NCI-H1694 treated with DMSO at 0.1 percent for 48 hours (cell line): ENCODE results near the gene PLCB1.

Experiments used
- DNase-seq: peaks from one replicate; lab custom pipeline; 2025; lab: John Stamatoyannopoulos, UW

The PLCB1 gene

DNA sequence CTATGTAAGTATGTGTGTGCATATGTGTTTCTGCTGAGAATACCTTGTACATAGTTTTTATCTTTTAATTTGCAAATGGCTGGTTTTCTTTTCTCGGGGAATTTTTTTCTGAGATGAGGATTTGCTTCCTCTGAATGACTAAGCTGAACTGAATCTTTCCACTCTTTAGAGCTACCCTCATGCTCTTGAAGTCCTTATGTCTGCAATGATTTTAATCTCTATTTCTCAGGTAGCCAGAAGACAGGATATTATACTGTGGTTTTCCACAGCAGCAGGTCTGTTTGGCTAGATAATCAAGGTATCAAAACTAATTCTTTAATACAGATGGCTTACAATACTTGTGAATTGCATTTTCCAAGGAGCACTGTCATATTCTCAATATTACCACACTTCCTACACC lies 114.7 kb downstream of the PLCB1 start:
- DNase-seq: no peak

DNA sequence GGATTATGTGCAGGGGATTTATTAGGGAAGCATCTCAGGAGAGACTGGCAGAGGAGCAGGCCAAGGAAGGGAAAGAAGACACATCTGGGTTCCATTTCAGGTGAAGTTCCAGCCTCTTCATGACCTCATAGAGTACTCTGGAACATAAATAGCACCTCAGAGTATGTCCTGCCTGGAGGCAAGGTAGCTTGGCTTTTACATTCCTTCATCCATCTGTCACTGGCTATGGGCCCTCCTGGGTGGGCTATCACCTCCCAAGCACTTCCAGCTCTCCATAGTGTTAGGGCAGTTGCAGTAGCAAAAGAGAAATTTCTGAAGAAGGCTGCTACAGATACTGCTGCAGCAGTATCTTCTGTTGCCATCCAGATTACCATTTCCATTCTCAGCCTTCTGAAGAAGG lies 116.0 kb downstream of the PLCB1 start:
- no peak for DNase-seq

DNA sequence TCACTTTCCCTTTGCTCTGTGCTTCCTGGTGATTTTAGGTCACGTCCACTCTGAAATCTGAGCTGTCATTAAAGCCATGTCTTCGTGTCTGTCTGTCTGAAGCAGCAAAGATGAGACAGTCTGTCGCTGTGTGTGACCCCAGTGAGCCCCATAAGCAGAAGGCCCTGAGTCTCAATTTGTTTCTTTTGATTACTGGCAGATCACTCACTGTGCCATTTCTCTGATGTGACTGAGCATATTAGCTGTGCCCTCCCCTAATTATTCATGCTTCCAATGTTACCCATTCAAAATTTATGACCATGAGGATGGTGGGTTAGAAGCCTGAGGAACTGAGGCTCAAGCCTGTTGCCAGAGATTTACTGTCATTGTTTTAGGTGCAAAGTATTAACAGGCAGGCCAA lies 117.6 kb downstream of the PLCB1 start:
- no peak for DNase-seq

DNA sequence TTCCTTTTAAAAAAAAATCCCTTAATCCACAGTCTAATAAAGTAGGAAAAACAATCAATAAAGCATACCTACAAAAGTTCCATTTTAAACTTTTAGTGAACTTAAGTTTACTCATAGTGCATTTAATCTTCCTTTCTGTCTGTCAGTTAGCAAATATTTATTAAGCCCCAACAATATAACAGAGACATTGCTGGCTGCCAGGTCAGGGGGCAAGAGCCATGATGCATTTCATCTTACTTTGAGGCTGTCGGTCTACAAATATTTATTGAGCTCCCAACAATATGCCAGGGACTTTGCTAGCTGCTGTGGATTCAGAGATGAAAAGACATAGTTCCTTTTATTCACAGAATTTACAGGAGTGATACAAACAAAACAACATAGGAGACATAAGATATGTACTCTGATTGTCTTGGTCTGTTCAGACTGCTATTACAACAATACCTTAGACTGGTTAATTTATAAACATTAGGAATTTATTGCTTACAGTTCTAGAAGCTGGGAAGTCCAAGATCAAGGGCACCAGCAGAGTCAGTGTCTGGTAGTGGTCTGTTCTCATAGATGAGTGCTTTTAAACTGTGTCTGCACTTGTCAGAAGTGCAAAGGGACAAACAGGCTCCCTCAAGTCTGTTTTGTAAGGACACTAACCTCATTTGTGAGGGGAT lies 118.6 kb downstream of the PLCB1 start:
- no peak for DNase-seq

DNA sequence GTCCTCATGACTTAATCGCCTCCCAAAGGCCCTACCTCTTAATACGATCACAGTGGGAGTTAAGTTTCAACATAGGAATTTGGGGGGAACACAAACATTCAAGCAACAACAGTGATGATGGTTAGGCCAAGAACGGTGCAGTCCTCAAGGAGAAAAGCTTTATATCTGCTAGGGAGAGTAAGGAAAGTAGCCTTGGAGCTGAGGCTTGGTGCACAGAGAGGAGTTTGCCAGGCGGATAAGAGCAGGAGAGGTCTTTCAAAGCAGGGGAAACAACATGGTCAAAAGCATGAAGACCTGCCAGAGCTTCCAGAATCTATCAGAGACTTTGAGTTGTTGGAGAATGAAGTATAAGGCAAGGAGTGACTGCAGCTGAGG lies 119.1 kb downstream of the PLCB1 start:
- DNase-seq: no peak

DNA sequence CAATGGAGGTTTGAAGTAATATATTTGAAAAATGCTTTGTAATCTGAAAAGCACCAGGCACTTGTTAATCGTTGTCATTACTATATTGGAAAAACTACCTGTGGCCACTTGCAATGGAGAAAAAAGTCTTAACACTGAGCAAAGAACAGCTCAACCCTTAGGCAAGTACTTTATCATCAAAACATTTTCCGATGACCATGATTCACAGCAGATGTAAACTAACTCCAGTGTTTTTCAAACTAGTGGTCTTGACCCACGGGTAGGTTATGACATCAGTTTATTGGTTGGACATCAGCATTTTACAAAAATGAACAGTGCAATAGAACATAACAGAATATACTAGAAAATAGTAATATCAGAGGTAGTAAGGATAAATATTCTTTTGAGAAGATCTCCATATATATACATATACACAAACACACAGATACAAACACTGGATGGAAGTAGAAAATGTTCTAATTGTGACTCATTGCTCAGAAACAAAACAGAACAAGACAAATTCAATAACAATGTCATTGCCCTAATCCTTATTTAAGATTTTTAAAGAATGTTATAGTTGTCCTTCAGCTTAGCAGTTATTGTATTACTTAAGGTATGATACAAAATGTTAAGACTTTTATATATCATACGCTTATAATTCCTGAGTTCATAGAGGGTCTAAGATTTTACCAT lies 123.0 kb downstream of the PLCB1 start:
- no peak for DNase-seq

DNA sequence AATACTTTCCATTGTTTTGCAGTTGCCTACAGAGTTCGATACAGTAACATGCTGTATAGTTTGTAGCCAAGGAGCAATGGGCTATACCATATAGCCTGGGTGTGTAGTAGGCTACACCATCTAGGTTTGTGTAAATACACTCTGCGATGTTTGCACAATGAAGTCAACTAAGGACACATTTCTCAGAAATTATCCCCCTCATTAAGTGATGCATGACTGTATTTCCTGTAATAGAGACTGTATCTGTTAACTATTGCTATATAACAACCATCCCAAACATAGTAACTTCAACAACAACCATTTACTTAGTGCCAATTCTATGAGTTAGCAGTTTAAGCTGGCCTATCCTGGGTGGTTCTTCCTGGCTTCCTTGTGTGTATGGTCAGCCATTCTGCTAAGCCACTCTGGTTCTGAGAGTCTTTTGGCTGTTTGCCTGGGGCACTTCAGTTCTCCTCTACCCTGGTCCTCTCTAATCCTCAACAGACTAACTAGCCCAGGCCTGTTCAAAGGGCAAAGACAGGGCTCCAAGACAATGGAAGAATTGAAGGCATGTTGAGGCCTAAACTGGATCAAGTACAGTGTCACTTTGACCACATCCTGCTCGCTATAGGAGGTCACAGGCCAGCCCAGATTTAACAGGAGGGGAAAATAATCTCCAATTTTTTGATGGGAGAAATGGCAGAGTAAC lies 124.0 kb downstream of the PLCB1 start:
- no peak for DNase-seq

DNA sequence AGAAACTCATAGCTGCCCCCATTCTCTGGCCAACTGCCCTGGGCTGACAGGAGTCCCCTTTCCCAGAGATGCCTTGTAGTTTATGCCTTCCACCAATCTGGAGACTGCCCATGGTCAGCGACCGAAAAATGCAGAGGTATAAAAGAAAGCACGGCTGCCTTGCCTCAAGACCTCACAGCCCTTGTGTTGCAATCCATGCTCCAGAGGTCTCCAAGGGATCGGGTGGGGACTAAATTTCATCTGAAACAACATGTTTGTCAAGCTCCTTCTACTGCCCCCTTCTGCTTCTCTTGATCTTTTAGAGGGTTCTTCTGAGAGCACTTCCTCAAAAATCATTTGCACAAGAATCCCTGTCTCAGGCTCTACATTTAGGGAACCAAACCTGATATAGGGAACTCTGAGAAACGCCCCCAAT lies 128.8 kb downstream of the PLCB1 start:
- no peak for DNase-seq

DNA sequence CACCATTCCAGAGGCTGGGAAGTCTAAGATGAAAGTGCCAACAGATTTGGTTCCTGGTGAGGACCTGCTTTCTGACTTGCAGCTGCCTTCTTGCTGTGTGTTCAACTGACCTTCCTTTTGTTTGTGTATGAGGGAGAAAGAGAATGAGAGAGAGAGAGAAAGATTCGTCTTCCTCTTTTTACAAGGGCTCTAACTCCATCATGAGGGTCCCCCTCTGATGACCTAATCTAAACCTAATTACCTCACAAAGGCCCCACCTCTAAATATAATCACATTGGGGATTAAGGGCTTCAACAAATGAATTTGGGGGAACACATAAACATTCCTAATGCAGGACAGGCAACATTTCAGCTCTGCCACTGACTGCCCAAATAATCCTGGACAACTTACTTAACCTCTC lies 130.7 kb downstream of the PLCB1 start:
- no peak for DNase-seq

DNA sequence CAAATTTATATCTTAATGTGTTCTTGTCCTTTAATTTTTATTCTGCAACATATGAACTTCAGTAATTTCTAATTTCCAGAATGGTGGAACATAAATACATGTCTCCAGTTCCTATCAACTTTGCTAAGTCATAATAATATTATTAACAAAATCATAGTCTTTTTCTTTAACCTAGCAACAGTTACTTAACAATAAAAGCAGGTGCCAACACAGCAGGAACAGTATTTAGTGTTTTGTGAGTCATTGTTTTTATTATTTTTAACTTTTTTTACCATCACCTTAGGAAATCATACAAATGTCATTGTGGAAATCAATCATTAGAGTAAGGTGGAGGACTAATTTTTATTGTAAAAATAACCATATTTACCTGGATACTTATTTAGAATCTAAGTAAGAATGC lies 133.5 kb downstream of the PLCB1 start:
- DNase-seq: no peak

DNA sequence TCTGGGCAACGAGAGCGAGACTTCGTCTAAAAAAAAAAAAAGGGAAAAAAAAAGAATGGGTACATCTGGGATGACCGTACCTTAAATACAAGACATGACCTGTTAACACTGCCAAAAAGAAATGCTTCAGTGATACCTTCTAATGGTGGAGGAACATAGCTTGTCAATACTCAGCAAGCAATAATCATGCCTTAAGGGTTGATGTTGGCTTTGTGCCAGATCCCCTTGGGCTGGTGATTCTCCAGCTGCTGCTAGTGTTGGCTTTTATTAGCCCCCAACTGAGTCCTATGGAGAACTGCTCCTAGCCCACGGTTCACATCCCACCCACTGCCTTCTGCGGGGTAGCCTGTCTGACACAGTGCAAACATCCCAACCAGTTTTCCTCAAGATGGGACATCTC lies 134.9 kb downstream of the PLCB1 start:
- DNase-seq: no peak

DNA sequence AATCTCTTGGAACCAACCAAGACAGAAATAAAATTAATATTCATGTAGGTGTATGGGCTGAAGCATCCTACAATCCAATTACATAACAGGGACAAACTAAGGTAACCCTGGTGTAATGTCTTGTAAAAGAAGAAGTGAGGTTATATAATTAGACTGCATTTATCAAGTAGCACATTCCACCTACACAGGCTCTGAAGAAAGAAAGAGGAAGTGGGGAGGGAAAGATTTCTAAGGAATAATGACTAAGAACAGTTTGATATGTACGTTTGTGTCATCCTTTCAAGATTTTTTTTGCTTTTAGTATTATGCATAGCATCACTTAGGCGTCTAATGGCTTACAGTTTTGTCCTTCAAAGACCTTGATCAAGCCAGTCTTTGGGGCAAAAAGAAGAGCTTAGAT lies 139.7 kb downstream of the PLCB1 start:
- DNase-seq: no peak

DNA sequence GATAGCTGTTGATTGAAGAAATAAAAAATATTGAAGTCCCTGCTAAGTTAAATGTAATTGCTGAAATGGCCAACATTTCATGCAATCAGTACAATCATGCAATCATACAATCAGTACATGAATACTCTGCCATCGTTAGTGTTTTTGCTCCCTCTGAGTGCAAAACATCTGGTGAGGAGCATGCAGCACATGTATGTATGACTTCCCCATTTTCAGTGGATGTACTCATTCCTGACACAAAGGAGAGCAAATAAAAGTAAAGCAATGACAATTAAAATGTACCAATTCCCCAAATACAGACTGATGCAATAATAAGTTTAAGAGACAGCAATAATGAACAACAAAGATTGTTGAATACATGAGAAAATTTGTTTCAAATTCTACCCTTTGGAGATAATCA lies 140.7 kb downstream of the PLCB1 start:
- DNase-seq: no peak

DNA sequence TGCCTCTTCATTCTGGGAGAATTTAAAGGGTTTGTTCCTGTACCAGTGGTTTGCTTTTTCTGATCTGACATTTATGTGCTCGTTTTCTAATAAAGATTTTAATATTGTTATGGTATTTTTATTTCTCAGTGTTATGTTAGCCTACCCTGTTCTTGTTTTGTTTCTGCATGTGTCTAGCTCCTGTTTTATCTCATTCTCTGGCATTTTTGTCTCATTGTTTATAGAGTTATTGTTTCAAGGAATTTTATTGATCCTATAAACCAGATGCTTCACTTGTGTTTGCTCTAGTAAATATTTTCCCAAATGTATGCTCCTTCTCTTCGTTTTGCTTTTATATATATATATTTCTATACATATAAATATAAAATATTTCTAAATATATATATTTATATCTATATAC lies 152.8 kb downstream of the PLCB1 start:
- DNase-seq: no peak

DNA sequence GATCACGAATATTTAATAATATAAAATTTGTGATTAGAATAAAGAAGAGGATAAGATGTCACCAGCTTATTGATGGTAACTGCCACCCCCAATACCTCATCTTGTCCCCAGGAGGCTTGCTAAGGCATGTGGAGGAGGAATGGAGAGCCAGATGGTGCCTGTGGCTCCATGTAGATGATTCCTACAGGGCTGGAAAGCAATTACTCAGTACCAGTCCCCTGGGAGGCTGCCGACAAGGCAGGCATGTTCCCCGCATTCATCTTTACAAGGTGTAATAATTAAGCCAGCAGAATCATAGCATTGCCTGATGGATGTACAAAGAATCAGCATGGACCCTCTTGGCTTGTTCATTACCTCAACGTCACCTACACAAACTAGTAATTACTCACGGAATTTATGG lies 155.3 kb downstream of the PLCB1 start:
- peak; percentile 96 for DNase-seq

DNA sequence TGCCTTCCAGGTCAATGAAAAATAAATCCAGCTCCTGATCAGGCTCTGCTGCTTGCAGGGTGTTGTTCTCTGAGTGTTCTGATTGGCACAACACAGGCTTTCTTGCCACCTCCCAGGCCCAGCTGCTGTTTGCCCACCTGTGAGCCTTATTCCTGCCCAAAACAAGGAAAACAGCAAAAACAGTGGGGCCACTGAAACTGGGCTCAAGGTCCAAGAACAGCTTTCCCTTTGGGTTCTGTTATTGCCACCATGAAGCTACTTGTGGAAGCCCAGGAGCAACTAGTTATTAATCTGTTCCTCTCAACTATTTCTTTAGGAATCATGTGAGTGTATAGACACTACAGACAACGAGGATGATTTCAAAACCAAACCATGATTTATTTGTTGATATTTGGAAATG lies 159.1 kb downstream of the PLCB1 start:
- DNase-seq: no peak

DNA sequence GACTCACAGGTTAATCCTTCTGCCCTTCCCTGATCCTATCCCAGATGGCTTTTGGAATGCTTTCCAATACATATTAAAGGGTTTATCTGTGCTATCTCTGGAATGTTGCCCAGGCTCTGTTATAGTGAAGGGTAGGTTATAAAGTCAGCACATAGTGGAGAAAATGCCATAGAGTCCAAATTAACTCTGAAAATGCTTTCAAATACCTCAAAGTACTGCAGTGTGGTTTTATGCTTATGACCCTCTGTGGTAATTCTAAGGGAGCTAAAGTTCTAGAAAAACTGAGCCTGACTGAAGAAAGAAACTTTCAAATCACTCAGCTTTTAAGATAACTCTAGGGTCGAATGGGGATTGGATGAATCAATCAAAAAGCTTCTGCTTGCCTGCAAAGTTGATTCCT lies 159.8 kb downstream of the PLCB1 start:
- no peak for DNase-seq

DNA sequence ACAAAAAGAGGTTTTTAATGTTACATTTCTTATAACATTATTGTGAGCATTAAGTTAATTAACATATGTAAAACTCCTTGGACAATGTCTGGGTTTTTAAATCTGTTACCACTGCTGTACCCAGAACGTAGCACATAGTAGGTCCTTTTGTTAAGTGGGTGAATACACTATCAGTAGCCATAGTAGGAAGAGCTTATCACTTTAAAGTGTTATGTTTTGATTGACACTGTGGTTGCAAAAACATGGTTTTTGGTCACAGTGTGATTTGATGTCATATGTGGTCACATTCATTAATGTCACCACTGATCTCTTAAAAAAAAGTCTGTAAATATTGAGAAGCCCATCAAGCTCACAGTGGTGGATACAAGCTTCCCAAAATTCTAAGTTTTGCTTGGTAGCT lies 160.7 kb downstream of the PLCB1 start:
- DNase-seq: no peak

DNA sequence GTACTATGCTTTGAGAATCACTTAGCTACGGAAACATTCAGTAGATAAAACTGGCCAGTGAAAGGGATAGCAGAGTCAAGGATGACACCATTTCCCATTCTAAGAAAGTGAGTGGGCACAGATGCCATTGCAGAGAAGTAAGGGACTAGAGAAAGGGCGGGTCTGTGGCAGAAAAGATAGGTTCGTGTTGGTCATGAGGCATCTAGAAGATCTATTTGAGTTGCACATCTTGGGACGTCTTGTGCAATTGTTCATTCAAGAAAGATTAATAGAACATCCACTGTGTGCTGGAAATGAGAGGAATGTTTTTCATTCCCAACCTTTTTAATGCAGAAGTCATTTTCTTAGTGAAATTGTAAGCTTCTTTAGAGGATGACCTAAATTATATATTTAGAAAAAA lies 161.7 kb downstream of the PLCB1 start:
- no peak for DNase-seq

DNA sequence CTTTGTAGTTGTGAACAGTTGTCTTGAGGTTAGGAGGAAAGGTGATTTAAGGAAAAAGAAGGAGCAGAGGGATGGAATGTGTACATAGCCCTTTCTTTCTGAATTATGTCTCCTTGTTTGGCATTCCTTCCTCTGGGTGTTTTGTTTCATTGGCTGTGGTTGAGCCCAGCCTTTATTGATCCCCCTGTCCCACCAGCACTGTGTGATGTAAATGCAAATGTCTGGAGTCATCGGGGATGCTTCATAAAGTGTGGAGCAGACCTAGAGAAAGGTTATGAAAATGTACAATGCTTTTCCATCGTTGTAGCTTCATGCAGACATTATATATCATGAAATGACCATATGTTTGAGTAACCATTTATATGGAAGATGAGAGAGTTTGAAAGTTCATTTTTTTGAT lies 164.5 kb downstream of the PLCB1 start:
- no peak for DNase-seq

DNA sequence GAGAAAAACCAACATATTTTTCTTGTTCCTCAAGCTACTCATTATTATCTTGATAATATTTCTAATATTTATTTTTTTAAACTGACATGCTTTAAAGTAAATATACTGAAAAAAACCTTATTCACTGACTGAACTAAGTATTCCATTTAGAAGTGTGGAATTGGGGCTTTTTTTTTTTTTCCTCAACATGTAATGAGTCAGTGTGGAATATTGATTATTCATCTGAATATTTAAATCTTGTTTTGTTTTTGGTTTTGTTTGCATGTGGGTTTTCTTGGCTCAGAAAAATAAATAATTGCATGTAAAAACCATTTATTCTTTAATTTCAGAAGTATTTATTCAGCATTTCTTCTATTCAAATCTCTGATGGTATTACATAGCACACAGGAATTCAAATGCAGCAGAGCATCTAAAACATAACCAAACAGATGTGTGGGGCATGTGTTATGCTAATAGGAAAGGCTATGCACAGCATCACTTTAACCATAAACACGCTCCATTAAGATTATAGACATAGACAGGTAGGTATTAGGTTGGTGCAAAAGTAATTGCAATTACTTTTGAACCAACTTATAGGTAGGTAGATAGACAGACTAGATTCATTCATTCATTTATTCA lies 166.5 kb downstream of the PLCB1 start:
- DNase-seq: no peak

DNA sequence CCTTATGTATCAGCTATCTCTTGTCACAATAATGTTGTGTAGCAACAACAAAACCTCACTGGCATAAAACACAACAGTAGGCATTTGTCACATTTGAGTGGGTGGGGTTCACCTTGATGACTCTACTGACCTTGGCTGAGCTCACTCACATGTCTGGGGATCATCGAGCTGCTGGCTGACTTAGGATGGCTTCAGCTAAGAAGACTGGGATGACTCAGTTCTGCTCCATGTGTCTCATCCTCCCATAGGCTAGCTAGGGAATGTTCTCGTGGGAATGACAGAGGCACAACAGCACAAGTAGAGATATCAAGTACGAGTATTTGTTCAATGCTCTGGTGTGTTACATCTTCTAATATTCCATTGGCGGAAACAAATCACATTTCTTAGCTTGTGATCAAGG lies 167.9 kb downstream of the PLCB1 start:
- no peak for DNase-seq

DNA sequence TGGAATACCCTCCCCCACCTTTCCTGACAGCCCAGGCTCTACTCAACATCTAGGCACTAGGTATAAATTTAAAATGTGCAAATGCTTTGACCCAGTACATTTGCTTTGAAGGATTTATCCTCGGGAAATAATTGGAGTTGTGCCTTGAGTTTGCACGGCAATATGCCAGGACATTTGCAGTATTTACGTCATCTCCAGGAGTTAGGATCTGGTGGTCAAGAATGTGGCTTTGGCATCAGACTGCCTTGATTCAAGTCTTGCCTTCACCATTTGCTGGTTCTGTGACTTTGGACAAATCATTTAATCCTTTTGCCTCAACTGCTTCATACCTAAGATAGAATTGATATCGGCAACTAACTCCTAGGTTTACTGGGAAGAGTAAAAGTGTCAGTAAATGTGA lies 169.6 kb downstream of the PLCB1 start:
- DNase-seq: no peak
